ENCODE data around the gene LIMS1.
"Not testable (repeated sequence)": the region's sequence is repeated elsewhere in the genome, so short reads cannot be mapped to it uniquely, and the experiment has no call there.

The LIMS1 gene

DNA sequence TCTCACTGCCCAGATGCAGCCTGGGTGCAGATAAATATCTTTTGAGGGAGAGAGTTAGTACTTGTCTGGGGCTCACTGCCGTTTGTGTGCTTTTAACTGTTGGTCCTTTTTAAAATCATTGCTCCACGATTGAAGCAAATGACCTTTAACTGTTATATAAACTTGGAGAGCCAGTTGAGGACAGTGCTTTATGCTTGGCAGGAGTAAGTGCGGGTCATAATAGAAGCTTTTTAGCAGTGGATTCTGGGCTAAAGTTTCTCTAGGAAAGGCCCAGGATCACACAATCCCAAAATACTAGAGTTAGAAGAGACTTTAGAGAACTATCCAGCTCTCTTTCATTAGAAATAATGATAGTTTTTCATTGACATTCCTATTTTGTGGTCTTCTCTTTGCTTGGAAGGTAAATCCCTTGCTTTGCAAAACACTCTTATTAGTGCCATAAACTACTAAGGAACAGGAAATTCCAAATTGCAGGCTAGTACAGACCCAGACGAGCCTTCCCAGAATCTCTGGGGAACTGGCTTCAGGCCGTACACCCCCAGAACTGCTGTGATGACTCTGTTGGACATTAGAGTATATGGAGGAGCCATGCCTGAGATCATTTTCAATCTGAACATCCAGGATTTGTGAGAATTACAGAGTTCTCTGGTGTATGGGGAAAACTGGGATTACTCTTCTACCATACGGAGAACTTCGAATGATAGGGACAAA lies 19.1 kb downstream of the LIMS1 start:
- DNase-seq (ENCODE audit: low spot score) = no peak

DNA sequence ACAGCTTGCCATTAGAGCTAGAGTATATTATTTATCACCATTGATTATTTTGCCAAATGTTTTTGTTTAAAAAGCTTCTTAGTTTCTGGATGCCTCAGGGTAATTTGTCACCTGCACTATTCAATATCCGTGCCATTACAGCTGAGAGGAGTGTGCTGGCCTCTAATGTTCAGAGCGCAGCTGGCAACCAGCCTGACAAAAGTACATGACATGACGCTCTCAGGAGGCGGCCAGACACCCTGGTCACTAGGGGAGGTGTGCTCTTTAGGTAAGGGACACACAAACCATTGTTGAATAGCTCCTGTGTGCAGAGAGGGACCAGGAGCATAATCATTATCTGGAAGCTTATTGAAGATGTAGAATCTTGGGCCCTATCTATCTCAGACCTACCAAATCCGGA lies 20.3 kb downstream of the LIMS1 start:
- DNase-seq (ENCODE audit: low spot score) = no peak

DNA sequence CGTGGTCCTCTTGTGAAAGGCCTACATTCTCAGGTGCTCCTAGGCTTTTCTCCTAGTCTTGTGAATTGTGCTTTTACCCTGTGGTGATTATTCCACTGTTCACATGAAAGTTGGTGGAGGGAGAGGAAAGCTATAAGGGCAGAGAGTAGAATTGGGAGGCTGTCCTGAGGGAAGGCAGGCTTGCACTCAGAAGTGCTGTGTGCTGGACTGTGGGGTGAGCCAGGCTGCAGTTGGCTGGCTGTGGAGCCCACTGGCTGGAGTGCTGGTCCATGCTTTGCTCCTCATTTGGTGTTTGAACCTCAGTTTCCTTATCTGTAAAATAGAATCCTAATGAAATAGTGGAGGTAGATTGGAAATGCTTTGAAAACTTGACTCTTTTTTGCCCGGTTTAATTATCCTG lies 21.3 kb downstream of the LIMS1 start:
- no peak for DNase-seq (ENCODE audit: low spot score)

DNA sequence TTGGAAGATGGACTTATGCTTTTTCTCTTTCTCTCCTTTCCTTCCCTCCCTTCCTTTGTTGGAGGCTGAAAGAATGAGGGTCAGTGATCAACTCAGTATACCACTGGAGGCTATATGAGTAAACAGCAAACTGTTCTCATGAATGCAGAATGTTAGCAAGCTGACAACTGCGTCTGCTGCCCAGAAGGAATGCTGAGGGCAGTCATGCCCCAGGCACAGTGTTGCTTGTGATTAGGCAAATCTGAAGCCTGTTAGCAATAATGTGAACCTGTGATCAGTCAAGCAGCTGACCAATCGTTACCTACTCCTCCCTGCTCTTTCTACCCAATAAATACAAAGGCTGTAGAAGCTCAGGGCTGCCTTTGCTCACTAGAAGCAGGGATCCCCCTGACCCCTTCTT lies 22.3 kb downstream of the LIMS1 start:
- DNase-seq (ENCODE audit: low spot score) = not testable (repeated sequence)

DNA sequence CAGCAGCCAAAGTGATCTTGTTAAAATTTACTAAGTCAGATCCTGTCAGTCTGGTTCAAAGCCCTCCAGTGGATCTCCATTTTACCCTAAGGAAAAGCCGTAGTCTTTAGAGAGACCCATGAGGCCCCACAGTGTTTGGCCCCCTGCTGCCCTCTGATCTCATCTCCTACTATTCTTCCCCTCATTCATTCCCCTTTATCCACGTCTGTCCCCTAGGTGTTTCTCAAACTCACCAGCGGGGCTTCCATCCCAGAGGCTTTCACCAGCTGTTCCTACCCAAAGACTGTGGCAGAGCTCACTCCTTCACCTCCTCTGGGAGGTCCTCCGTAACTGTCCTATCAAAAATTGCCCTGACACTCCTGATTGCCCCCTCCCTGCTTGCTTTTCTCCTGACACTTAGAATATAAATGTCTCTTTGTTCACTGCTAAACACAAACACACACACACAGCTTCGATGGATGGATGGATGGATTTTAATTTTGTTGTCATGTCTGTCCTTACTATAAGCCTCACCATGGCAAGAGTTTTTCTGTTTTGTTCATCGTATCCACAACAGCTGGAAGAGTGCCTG lies 26.1 kb downstream of the LIMS1 start:
- DNase-seq (ENCODE audit: low spot score) = no peak

DNA sequence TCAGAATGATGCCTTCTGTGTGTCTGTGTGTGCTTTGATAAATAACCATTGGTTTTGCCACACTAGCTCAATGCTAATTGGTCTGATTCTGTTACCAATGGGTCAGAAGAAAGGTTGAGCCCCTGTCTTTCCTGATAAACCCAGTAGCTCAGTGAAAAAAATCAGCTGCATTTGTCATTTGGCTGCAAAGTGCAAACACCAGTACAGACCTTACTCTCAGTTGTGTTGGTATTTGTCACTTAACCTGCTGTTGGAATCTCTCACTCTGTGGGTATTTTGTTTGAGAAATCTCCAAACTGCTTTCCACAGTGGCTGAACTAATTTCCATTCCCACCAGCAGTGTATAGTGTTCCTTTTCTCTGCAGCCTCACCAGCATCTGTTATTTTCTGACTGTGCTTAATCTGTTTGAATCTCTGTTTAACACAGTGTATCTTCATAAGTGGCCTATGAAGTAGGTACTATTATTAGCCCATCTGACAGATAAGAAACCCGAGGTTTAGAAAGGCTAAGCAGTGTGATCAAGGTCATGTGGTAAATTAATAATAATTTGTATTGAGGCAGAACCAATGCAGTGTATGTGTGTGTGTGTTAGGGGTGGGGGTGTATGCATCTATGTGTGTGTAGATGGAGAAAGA lies 26.7 kb downstream of the LIMS1 start:
- DNase-seq (ENCODE audit: low spot score) = no peak

DNA sequence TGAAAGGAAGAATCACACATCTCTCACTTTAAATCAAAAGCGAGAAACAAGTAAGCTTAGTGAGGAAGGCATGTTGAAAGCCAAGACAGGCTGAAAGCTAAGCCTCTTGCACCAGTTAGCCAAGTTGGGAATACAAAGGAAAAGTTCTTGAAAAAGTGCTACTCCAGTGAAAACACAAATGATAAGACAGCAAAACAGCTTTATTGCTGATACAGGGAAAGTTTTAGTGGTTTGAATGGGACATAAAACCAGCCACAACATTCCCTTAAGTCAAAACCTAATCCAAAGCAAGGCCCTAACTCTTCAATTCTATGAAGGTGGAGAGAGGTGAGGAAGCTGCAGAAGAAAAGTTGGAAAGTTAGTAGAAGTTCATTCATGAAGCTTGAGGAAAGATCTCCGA lies 28.0 kb downstream of the LIMS1 start:
- no peak for DNase-seq (ENCODE audit: low spot score)

DNA sequence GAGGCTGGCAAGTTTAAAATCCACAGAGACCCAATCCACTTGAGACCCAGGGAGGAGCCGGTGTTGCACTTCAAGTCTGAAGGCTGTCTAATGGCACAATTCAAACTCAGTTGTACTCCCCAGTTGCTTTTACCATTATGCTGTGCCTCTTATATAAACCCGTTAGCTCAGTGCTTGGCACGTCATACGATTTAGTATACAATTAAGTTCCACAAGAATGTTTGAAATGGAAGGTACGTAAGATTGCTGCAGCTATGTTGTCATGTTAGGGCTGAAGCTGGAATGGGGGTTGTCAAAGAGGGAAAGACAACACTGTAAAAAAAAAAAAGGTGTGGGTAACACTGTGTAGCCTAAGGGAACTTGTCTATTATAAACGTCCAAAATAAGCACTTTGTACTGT lies 30.2 kb downstream of the LIMS1 start:
- DNase-seq (ENCODE audit: low spot score) = no peak

DNA sequence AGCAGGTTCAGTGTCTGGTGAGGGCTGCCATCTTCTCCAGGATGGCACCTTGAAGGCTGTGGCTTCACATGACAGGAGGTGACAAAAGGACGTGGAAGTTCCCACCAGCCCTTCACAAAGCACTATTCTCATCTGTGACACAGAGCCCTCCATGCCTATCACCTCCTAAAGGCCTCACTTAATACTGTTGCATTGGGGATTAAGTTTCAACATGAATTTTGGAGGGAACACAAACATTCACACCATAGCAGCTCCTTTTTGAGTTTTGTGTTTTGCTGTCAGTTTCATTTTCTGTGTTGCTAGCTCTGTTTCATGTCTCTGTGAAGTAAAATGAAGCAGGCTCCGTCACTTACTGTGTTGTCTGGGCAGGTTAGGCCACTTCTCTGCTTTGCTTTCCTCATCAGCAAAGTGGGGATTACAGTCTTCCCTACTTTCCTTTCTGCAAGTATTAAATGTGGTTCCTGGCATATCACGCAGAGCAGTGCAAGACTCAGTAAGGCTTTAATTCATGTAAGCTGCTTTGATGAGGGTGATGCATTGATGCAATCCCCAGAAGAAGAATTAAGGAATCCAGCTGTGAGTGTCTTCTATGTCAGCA lies 31.6 kb downstream of the LIMS1 start:
- no peak for DNase-seq (ENCODE audit: low spot score)

DNA sequence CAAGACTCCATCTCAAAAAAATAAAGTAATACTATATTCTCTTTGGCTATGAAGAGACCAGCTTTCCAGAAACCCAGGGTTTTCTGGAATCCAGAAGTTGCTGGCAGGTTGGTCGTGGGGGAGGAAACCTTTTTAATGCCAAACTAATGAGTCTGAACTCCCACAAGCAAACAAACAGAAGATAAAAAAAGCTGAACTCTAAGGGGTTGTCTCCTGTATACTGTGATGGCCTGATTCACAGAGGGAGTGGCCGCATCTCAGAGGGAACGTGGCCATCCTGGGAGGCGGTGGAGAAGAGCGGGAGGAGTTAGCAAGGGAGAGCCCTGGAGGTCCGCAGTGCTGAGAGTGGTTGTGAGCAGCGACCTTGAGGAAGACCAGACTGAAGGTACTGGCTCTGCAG lies 36.1 kb downstream of the LIMS1 start:
- no peak for DNase-seq (ENCODE audit: low spot score)

DNA sequence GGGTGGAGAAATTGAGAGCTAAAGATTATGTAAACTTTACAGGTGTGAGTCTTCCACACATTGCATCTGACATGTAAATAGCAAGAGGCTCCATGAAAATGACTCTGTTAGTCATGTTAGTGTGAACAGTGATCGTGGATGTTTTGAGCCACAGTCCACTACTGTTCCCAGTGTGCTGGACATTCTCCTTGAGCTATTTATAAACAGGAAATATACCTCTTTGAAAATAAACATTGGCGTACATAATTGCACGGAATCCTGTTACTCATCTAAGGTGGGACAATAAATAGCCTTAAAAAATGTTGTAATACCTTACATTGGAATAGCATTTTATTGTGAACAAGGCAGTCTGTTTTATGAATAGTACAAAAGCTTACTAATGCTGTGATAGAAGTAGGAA lies 37.0 kb downstream of the LIMS1 start:
- no peak for DNase-seq (ENCODE audit: low spot score)

DNA sequence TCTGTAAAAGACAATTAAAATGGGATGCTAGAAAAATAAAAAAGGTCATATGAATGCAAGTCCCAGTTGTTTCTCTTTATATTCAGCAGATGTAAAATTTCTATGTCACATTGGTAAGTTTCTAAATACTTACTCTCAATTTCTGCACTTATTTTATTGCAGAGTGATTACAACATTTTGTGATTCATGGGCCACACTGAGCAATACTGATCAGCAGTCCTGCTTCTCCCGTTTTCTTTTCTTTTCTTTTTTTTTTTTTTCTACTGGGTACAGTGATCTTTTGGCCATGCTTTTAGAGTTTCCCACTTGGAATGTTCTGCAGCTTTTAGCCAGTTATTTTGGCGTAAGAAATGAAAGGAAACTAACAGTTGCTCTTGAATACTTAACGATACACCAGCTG lies 38.8 kb downstream of the LIMS1 start:
- DNase-seq (ENCODE audit: low spot score) = no peak

DNA sequence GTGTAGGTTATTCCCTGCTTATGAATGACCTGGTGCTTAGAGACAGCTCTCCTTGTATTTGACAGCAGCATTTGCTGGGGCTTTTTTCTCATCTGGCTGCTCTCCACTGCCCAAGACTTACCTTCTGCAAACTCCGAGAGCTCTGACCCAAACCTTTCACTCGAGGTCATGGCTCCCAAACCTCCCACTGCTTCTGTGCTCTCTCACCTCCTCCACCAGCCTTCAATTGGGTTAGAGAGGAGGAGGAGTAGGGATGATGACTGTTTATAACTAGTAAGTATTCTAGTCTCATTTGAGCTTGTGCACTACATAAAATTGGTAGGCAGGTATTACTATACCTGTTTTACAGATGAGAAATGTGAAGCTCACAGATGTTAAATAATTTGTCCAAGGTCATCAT lies 40.1 kb downstream of the LIMS1 start:
- no peak for DNase-seq (ENCODE audit: low spot score)

DNA sequence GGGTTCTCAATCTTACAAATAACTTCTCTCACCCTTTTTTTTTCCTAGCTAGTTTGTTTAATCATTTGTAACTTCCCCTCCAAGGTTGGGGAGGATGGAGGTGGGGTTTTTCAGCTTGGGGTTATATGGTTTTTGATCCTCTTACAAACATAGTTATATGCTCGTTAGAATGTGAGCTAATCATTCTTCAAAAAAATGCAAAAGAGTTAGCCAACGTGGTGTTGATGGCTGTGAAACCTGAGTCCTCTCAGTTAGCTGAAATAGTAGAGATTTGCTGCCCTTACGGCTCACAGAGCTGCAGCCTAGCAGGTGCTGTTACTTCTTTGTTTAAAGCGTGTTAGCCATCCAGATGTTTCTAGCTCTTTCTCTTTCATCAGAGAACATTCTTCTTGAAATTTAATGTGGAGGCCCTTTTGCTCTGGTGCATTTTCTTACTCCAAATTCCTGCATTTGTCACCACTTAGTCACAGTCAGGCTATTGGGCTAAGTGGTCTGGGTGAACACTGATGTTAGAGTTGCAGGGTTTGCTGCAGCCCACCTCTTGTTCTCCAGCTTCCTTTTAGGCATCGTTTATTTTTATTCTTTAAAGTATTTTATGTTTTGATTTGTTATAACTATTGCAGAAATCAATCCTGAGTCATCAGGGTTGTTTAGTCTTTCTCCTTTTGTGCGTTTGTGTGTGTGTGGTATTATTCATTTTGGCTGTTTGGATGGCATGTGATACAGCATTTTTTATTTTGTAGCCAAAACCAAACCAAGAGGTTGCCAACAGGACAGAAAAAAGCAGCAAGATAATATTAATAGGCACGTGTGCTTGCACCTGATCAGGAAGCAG lies 41.1 kb downstream of the LIMS1 start:
- no peak for DNase-seq (ENCODE audit: low spot score)

DNA sequence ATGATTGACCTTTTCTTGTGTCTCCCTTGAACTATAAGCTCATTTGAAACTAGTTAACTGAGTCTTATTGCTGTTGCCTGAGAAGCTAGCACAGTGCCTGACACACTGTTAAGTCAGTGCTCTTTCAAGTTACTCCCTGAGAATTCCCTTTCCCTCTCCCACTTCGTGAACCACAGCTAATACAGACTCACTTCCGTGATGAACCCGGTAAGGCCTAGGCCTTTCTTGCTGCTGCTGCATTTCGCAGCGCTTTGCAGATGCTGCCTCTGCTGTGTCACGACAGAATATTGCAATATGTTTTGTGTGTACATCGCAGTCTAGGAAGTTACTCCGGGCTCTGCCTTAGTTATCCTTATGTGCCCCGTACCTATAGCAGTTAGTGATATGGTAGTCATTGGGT lies 42.8 kb downstream of the LIMS1 start:
- DNase-seq (ENCODE audit: low spot score) = no peak

DNA sequence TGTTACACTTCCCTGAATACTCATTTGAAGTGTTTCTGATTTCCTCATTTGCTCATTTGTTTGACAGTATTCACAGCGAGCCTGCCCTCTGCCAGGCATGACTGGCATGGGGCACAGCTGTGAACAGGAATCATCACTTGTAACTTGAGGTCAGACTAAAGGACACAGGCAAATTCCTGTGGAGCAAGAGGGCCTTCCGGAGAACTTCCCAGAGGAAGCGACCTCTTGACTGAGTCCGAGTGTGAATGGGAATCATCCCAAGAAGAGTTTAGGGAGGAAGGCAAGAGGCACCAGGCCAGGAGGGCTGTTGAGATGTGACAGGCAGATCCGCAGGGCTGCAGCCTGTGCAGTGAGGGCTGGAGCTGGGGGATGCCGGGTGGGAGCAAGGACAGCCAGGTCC lies 45.4 kb downstream of the LIMS1 start:
- DNase-seq (ENCODE audit: low spot score) = no peak

DNA sequence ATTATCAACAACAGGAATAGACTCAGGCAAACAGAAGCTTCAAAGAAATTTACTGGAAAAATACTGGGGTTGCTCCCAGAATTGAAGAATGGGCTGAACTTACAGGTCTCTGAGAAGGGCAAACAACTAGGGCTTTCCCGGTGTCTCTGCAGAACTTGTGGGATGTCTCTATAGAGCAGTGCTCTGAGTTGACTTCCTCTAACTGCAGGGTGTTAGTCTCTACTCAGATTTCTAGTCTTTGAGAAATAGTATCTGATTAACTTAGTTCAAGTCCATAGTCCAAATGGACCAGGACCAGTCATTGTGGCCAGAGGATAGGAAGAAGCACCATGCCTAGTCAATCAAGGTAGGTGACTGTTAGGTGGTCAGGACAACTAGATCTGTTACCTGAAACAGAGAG lies 45.8 kb downstream of the LIMS1 start:
- DNase-seq (ENCODE audit: low spot score) = no peak

DNA sequence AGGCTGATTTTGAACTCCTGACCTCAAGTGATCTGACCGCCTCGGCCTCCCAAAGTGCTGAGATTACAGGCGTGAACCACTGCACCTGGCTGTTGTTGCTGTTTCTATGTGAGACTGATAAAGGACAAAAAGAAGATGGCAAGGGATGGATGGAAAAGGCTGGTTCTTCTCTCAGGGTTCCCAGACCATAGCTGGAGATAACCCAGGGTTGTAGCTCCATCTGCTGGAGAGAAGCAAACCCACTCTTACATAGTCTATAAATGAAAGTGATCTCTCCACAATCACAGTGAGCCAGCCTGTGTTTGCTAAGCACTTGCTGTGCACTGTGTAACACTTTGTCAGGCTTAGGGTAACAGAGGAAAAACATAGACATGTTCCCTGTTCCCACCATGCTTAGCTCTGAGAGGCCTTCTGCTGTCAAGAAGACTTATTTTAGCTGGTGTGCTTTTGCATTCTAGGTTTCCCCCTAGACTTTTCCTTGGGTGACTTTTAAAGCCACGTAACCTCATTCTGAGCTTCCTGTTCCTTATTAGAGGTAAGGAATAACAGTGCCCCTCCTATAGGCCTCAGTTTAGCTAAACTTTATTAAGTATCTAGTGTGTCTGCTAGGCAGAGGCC lies 49.7 kb downstream of the LIMS1 start:
- DNase-seq (ENCODE audit: low spot score) = peak; percentile 58

DNA sequence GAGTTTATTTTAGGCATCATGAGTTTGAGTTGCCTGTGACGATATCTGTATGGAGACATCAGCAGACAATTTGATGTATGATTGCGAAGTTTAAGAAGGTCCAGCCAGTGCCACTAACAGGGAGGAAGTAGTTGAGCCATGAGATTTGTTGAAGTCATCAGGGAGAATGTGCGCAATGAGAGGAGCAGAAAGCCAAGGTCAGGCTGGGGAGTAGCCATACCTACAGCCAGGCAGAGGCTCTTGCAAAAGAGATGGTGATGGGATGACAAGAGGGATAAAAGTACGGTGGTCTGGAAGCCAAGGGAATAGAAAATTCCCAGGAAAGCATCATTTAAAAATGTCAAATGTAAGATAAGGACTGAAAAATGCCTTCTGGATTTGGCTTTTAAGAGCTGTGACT lies 51.2 kb downstream of the LIMS1 start:
- DNase-seq (ENCODE audit: low spot score) = no peak

DNA sequence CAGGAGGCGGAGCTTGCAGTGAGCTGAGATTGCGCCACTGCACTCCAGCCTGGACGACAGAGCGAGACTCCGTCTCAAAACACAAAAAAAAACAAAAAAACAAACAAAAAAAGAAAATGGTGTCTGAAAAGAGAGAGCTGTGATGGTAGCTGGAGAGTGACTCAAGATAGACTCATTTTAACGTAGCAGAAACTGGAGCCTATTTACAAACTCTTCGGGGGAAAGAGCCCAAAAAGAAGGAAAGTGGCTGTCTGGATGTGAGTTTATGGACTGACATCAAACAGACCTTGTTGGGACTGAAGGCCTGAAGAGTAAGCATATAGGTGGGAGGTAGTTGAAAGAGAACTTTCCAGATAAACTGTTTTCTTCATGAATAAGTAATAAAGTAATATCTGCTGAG lies 51.8 kb downstream of the LIMS1 start:
- no peak for DNase-seq (ENCODE audit: low spot score)

DNA sequence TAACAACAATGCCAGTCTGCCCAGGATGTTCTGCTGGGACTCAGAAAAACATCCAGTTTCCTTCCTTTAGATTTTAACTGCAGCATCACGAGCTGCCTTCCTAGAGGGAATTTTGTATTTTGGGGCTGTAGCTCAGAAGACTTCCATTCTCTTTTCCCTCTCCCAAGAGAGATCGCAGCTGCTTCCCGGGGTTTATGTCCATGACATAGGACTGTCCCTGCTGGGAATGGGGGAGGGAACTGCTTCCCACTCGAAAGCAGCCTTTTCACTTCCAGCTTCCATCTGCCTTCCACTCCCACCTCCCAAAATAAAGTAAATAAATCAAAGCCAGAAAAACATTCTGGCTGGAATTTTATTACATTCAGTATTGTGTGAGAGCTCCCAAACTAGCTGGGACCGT lies 52.4 kb downstream of the LIMS1 start:
- DNase-seq (ENCODE audit: low spot score) = no peak

DNA sequence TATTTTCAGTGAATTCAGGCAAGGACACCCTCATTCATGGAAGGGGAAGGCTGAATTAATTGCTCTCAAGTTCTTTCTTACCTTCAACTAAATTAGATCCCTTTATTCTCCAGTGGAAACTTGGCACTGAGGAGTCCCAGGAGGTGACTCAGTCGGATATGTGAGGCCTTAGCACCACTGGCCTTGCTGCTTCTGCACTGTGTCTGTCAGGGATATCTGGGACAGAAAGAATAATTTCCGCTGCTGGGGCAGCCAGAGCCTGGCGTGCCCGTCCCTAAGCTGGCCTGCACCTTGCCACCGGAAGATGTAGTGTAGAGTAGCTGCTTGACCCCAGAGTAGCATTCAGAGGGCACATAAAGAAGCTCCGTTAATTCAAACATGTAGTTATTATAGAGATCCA lies 53.4 kb downstream of the LIMS1 start:
- no peak for DNase-seq (ENCODE audit: low spot score)
